K562 (cell line): ENCODE measurements around the gene RAP1GAP2. TPM values are rescaled to one million over a fixed set of nuclear protein-coding genes. Genes with fewer than 3 reads are reported as not detected.

Source experiments
- ATAC-seq: fragments of 200-7000 bp; cut with Tn5 transposase; 3 replicates; pipeline ENCODE4 v1.9.1; 2020; ENCODE audit warnings: moderate library complexity
- BruUV-seq: library from RNA; stranded (reverse); fragments of 400-500 nt; replicated peaks from 2 replicates; lab custom pipeline; 2021; lab: Mats Ljungman, UMichigan
- CTCF ChIA-PET: fragments of 300-600 bp; formaldehyde crosslinking; extraction: SDS; loops from one replicate; lab custom pipeline; 2021; ENCODE audit warnings: low intra/inter-chr PET ratio; lab: Yijun Ruan, JAX
- POLR2A ChIA-PET: fragments of 300-600, 350-650 bp; sonication (Branson Sonifier 250); formaldehyde crosslinking; extraction: SDS; loops from one replicate; lab custom pipeline; 2021; ENCODE audit warnings: antibody characterized with exemption, inconsistent platforms; lab: Yijun Ruan, JAX
- DNase-seq, 4 experiments: peaks; one replicate each; pipeline versions ENCODE4 v3.0.0 to v3.0.0-alpha.2; 2011 to 2018; ENCODE audit warnings: low spot score in 3 of 4, mixed read lengths in 3 of 4; ENCODE audit errors: extremely low read depth in 1 of 4
- FAIRE-seq: peaks from 2 replicates; lab custom pipeline; 2011; peaks lifted over from hg19 to GRCh38; lab: Jason Lieb, UNC
- H2AFZ ChIP-seq: 2 replicates; pipeline ENCODE4 v1.6.0; 2011; ENCODE audit warnings: low read depth, low read length, control low read depth, inconsistent platforms
- H3K27ac ChIP-seq: fragments of 200-600 bp; 3 replicates; pipeline ENCODE4 v1.8.0; 2011; ENCODE audit warnings: low read depth, mild to moderate bottlenecking, control low read depth, inconsistent platforms, low read length, moderate library complexity, mixed read lengths; ENCODE audit errors: extremely low read depth
- H3K27me3 ChIP-seq, 2 experiments: fragments of 300-600 bp in 1 of 2; 2 replicates in 1 of 2; 3 replicates in 1 of 2; pipeline versions ENCODE4 v1.6.0 to v1.8.0; 2011; ENCODE audit warnings: inconsistent platforms in 2 of 2, low read length in 2 of 2, mild to moderate bottlenecking in 1 of 2, mixed read lengths in 1 of 2, moderate library complexity in 1 of 2; ENCODE audit not compliant: control insufficient read depth in 2 of 2, insufficient read depth in 2 of 2
- H3K36me3 ChIP-seq: fragments of 300-600 bp; 3 replicates; pipeline ENCODE4 v1.8.0; 2011; ENCODE audit warnings: mild to moderate bottlenecking, low read length, inconsistent platforms; ENCODE audit not compliant: control insufficient read depth, insufficient read depth
- H3K4me1 ChIP-seq, 2 experiments: fragments of 200-600 bp in 1 of 2; replicated peaks in 1 of 2; 2 replicates in 1 of 2; 3 replicates in 1 of 2; pipeline versions ENCODE4 v1.5.1 to v1.8.0; 2011; ENCODE audit warnings: inconsistent platforms in 2 of 2, low read length in 2 of 2, mild to moderate bottlenecking in 1 of 2, mixed read lengths in 1 of 2, moderate library complexity in 1 of 2; ENCODE audit not compliant: control insufficient read depth in 2 of 2, insufficient read depth in 2 of 2
- H3K4me2 ChIP-seq: 2 replicates; pipeline ENCODE4 v1.6.1; 2011; ENCODE audit warnings: low read length, control low read depth, inconsistent platforms, mixed read lengths; ENCODE audit not compliant: insufficient read depth
- H3K4me3 ChIP-seq: fragments of 200-600 bp; sonication (generic), shearing (Covaris generic); 2 replicates; pipeline ENCODE4 v1.5.1; 2016; ENCODE audit warnings: control low read depth, inconsistent platforms
- H3K79me2 ChIP-seq: fragments of 200-600 bp; 3 replicates; pipeline ENCODE4 v1.8.0; 2011; ENCODE audit warnings: low read length, inconsistent platforms; ENCODE audit not compliant: control insufficient read depth, insufficient read depth
- H3K9ac ChIP-seq, 2 experiments: 2 replicates each; pipeline versions ENCODE4 v1.6.0 to v1.6.1; 2011; ENCODE audit warnings: low read depth in 2 of 2, low read length in 2 of 2, control low read depth in 1 of 2, inconsistent platforms in 1 of 2, mild to moderate bottlenecking in 1 of 2, mixed read lengths in 1 of 2; ENCODE audit not compliant: insufficient read depth in 1 of 2
- H3K9me1 ChIP-seq: one replicate; pipeline ENCODE4 v1.6.0; 2011; ENCODE audit warnings: inconsistent platforms, mild to moderate bottlenecking, low read length, moderate library complexity; ENCODE audit not compliant: control insufficient read depth, insufficient read depth
- H3K9me3 ChIP-seq: replicated peaks from 2 replicates; pipeline ENCODE4 v1.5.1; 2011; ENCODE audit warnings: low read depth, low read length, inconsistent platforms; ENCODE audit not compliant: control insufficient read depth, insufficient read depth
- H4K20me1 ChIP-seq: replicated peaks from 2 replicates; pipeline ENCODE4 v1.6.1; 2011; ENCODE audit warnings: low read length, inconsistent platforms, mixed read lengths; ENCODE audit not compliant: control insufficient read depth, insufficient read depth
- FOXK1 ChIP-seq: sonication (generic); formaldehyde crosslinking; IDR thresholded peaks from 2 replicates; pipeline ENCODE4 v1.8.0; 2022; ENCODE audit warnings: missing genetic modification reagents, mild to moderate bottlenecking, borderline replicate concordance
- MEIS2 ChIP-seq: fragments of 450-650 bp; IDR thresholded peaks from 2 replicates; pipeline ENCODE4 v1.6.1; 2014; ENCODE audit warnings: mild to moderate bottlenecking; ENCODE audit not compliant: partially characterized antibody
- ZNF778 ChIP-seq: fragments of 450-650 bp; formaldehyde crosslinking; IDR thresholded peaks from 2 replicates; pipeline ENCODE4 v1.4.0; 2020; ENCODE audit warnings: mild to moderate bottlenecking, moderate library complexity
- WGBS: fragments of 100-300 bp; shearing (Covaris generic); methylation state at CpG from one replicate; pipeline ENCODE4 v1.1.6; 2016; ENCODE audit warnings: low coverage, mixed read lengths; ENCODE audit not compliant: insufficient coverage; ENCODE audit errors: missing lambda C conversion rate; 5-methylcytosine and 5-hydroxymethylcytosine counted together
- in situ Hi-C: fragments of 300-500 bp; cut with MboI; formaldehyde crosslinking; loops from 4 replicates; pipeline ENCODE4 v1.15.0; 2018; ENCODE audit warnings: inconsistent platforms, mixed read lengths
- intact Hi-C: fragments of 100-400 bp; cut with micrococcal nuclease; formaldehyde crosslinking; loops from 2 replicates; pipeline ENCODE4 v1.14.2; 2022
- polyA plus RNA-seq, 8 experiments: library from polyadenylated mRNA; depleted of rRNA in 4 of 8; stranded (reverse) in 5 of 8; unstranded in 3 of 8; fragments of >200 nt; fragmentation: Nextera tagmentation in 2 of 8; fragmentation: Illumina TruSeq in 1 of 8; extraction: Ambion mirVana in 2 of 8; extraction: Trizol in 1 of 8; gene quantifications; 2 replicates each; pipeline versions ENCODE4 v1.2.1 to v1.2.3, GENCODE V29; 2011 to 2014; ENCODE audit warnings: inconsistent platforms in 1 of 8, missing spikeins in 1 of 8
- total RNA-seq, 7 experiments: library from RNA; depleted of rRNA in 6 of 7; stranded (reverse); fragments of >200 nt in 6 of 7; fragmentation: Illumina TruSeq in 2 of 7; extraction: Trizol in 2 of 7; gene quantifications; 2 replicates each; pipeline versions ENCODE4 v1.2.1 to v1.2.3, GENCODE V29; 2011 to 2021; ENCODE audit warnings: low replicate concordance in 1 of 7
- TF ChIP-seq, protein P1 (sequence below), 3 experiments: fragments of 200-800 bp in 1 of 3; fragments of 250-450 bp in 1 of 3; fragments of 450-650 bp in 1 of 3; sonication (Bioruptor Pico) in 1 of 3; sonication (Bioruptor generic) in 1 of 3; formaldehyde crosslinking in 1 of 3; IDR thresholded peaks; 2 replicates each; pipeline versions ENCODE4 v1.6.1 to v1.8.0; 2016 to 2022; ENCODE audit warnings: mild to moderate bottlenecking in 2 of 3, missing genetic modification characterization in 2 of 3, missing compliant biosample characterization in 1 of 3, moderate library complexity in 1 of 3
- TF ChIP-seq, protein P2 (sequence below), 2 experiments: fragments of 450-650 bp; formaldehyde crosslinking in 1 of 2; IDR thresholded peaks; 2 replicates each; pipeline versions ENCODE4 v1.4.0 to v1.6.1; 2014 to 2020; ENCODE audit warnings: mild to moderate bottlenecking in 2 of 2, borderline replicate concordance in 1 of 2, low read depth in 1 of 2
- TF ChIP-seq, protein P3 (sequence below): fragments of 250-450 bp; sonication (Bioruptor Pico); IDR thresholded peaks from 2 replicates; pipeline ENCODE4 v1.5.0; 2021

Gene RAP1GAP2
- total and polyA plus RNA-seq, 9 of the 15 experiments (the other 6 are each of a cell fraction or from before 2014, with no cell fraction given) = 0.01 to 1.3 (median 0.42) TPM; not detected in 1

DNA sequence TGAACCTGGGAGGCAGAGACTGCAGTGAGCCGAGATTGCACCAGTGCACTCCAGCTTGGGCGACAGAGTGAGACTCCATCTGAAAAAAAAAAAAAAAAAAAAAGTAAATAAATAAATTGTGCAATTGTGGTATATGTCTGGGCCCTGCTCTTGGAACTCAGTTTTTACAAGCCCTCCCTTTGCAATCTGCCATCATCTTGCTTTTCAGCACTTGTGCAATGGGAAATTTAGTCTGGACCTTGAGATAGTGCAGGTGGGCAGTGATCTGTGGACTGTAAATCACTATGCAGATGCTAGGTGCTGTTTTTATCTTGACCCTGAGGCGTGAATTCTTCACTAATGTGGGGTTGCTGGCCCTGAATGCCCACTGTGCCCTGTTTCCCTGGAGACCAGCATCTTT lies 6.5 kb upstream of the RAP1GAP2 start (continued):
- TF ChIP-seq, protein P1, sequence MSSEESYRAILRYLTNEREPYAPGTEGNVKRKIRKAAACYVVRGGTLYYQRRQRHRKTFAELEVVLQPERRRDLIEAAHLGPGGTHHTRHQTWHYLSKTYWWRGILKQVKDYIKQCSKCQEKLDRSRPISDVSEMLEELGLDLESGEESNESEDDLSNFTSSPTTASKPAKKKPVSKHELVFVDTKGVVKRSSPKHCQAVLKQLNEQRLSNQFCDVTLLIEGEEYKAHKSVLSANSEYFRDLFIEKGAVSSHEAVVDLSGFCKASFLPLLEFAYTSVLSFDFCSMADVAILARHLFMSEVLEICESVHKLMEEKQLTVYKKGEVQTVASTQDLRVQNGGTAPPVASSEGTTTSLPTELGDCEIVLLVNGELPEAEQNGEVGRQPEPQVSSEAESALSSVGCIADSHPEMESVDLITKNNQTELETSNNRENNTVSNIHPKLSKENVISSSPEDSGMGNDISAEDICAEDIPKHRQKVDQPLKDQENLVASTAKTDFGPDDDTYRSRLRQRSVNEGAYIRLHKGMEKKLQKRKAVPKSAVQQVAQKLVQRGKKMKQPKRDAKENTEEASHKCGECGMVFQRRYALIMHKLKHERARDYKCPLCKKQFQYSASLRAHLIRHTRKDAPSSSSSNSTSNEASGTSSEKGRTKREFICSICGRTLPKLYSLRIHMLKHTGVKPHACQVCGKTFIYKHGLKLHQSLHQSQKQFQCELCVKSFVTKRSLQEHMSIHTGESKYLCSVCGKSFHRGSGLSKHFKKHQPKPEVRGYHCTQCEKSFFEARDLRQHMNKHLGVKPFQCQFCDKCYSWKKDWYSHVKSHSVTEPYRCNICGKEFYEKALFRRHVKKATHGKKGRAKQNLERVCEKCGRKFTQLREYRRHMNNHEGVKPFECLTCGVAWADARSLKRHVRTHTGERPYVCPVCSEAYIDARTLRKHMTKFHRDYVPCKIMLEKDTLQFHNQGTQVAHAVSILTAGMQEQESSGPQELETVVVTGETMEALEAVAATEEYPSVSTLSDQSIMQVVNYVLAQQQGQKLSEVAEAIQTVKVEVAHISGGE (CRISPR knock-in tag; IDR thresholded peaks at IDR 0.05) = no peak
- TF ChIP-seq FOXK1 = no peak
- peak; percentile 13 for TF ChIP-seq MEIS2

DNA sequence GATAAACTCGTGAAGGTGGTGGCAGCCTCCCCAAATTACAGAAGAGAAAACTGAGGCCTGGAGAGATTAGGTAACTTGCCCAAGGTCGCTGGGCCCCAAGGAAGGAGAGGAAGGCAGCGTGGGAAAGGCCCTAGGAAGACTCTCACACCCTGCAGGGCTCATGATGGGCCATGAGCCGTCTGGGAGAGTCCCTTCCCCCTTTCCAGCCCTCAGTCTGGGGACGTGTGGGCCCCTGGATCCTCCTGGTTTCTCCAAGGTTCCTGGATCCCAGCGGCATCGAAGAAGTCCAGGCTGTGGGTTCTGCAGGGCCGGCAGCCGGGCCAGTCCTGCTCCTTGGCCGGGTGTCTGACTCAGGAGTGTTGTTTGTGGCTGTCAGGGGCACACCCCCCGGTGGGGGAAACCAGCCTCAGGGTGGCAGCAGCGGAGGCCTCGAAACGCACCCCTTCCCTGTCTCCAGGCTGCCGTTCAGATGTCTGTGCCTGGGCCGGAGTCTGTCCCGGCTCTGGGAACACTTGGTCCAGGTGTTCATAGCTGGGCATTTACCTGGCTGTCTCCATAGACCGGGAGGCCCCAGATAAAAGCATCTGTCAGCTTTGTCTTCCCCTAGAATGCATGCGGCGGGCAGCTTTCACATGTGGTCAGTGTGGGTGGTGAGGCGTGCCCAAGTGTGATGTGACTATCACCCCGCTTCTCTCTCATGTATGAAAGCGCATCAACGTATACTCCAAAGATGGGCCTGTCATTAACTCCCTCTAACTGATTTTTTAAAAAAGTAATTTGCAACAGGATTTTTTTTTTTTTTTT lies 3.7 kb upstream of the RAP1GAP2 start:
- CTCF ChIA-PET = no interaction called here
- intact Hi-C loops = no loop called here
- H3K36me3 ChIP-seq = no peaks in the 10 kb centered on the region
- H3K79me2 ChIP-seq = no peaks in the 10 kb centered on the region
- H4K20me1 ChIP-seq = no peaks in the 10 kb centered on the region
- ATAC-seq (no peak), FAIRE-seq (no peak), DNase-seq (no peak)
- H3K9me3 ChIP-seq = no peaks in the 10 kb centered on the region
- H3K4me2 ChIP-seq = no peak overlapping the region
- H2AFZ ChIP-seq = no peak overlapping the region
- H3K27me3 ChIP-seq = peaks cover 7 to 47% of the 10 kb centered on the region in 2 experiments
- no peak overlapping the region for H3K9ac ChIP-seq
- no TSS peak for BruUV-seq
- H3K9me1 ChIP-seq = no peaks in the 10 kb centered on the region
- WGBS = 22% methylated on average over 19 of the region's 24 CpGs
- no peak overlapping the region for H3K4me3 ChIP-seq
- POLR2A ChIA-PET = no interaction called here
- peaks cover 0 to 11% of the 10 kb centered on the region in 2 experiments; a peak in 1 of 5 replicates for H3K4me1 ChIP-seq
- in situ Hi-C loops = no loop called here
- H3K27ac ChIP-seq = no peak overlapping the region
- TF ChIP-seq, protein P2, sequence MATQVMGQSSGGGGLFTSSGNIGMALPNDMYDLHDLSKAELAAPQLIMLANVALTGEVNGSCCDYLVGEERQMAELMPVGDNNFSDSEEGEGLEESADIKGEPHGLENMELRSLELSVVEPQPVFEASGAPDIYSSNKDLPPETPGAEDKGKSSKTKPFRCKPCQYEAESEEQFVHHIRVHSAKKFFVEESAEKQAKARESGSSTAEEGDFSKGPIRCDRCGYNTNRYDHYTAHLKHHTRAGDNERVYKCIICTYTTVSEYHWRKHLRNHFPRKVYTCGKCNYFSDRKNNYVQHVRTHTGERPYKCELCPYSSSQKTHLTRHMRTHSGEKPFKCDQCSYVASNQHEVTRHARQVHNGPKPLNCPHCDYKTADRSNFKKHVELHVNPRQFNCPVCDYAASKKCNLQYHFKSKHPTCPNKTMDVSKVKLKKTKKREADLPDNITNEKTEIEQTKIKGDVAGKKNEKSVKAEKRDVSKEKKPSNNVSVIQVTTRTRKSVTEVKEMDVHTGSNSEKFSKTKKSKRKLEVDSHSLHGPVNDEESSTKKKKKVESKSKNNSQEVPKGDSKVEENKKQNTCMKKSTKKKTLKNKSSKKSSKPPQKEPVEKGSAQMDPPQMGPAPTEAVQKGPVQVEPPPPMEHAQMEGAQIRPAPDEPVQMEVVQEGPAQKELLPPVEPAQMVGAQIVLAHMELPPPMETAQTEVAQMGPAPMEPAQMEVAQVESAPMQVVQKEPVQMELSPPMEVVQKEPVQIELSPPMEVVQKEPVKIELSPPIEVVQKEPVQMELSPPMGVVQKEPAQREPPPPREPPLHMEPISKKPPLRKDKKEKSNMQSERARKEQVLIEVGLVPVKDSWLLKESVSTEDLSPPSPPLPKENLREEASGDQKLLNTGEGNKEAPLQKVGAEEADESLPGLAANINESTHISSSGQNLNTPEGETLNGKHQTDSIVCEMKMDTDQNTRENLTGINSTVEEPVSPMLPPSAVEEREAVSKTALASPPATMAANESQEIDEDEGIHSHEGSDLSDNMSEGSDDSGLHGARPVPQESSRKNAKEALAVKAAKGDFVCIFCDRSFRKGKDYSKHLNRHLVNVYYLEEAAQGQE (IDR thresholded peaks at IDR 0.05; ENCODE audit: borderline replicate concordance) = no peak
- TF ChIP-seq, protein P2 (CRISPR knock-in tag; IDR thresholded peaks at IDR 0.05; ENCODE audit: low read depth) = no peak
- TF ChIP-seq, protein P3, sequence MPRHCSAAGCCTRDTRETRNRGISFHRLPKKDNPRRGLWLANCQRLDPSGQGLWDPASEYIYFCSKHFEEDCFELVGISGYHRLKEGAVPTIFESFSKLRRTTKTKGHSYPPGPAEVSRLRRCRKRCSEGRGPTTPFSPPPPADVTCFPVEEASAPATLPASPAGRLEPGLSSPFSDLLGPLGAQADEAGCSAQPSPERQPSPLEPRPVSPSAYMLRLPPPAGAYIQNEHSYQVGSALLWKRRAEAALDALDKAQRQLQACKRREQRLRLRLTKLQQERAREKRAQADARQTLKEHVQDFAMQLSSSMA = no peak
- no peak for TF ChIP-seq ZNF778 (CRISPR knock-in tag)
